GM18861 (cell line): ENCODE results near the gene VPS26B.
"Not testable (repeated sequence)": the region's sequence is repeated elsewhere in the genome, so short reads cannot be mapped to it uniquely, and the experiment has no call there.

Experiments used
- ATAC-seq: cut with Tn5 transposase; IDR thresholded peaks from one replicate; pipeline ENCODE4 v1.9.1; 2021; ENCODE audit not compliant: unreplicated experiment

The VPS26B gene

GRCh38 chr11:134223836-134224709 lies at the start of gene VPS26B, which contains the start of gene NCAPD3:
Gene VPS26B (plus strand): TSS chr11:134224671. CDS start chr11:134225123, 452 bp downstream.
Gene NCAPD3 (minus strand): TSS chr11:134223967. CDS start chr11:134223926, 41 bp downstream.
- ATAC-seq: peak; percentile 58

GRCh38 chr11:134176284-134176683 lies 48.2 kb upstream of the VPS26B start:
- no peak for ATAC-seq

DNA sequence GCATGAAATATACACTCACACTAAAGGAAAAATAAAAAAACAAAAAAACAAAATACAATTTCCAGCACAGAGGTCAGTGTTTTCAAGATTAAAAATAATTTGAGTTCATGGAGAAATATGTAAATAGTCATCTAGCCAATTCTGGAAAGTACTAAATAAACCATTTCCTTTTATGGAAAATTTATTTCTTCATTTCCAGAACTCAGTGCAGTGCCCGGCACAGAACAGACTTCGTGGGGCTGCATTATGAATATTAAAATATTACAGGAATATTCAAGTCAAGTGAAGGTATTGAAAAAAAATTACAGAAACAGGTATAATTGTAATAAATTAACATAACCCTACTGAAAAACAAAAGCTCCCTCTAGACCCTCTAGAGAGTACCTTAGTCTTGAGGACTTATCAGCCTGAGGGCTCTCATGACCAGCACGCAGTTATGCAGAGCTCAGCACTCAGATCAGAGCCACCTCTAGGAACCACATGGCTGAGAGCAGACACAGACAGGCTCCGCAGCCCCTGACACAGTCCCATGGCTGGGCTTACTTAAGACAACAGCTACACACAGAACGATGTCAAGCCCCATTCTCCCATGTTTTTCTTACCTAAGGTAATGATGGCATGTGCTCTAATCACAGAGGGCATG lies 46.3 kb upstream of the VPS26B start:
- no peak for ATAC-seq

DNA sequence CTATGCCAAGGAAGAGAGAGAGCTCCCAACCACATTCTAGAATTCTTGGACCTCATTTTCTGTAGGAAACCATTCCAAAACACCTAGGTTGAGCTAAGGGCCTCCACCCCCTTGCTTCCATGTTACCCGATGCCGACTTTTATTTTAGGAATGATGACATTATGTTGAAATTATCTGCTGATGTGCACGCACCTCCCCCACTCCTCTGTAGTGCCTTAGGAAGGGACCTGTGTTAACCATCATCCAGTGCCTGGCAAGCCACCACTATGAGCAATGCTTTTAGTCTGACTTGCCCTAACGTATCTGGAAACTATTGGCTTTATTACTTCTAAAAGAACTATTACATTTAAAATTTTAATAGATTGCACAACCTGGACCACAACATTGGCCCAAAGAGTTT lies 42.8 kb upstream of the VPS26B start:
- no peak for ATAC-seq

DNA sequence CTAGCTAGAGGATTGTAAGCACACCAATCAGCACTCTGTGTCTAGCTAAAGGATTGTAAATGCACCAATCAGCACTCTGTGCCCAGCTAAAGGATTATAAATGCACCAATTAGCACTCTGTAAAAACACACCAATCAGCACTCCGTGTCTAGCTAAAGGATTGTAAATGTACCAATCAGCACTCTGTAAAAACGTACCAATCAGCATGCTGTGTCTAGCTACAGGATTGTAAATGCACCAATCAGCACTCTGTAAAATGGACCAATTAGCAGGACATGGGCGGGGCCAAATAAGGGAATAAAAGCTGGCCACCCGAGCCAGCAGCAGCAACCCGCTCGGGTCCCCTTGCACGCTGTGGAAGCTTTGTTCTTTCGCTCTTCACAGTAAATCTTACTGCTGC lies 36.4 kb upstream of the VPS26B start:
- not testable (repeated sequence) for ATAC-seq

- no peak for ATAC-seq
Observed at GRCh38 chr11:134196756-134197155, 27.7 kb upstream of the VPS26B start.

GRCh38 chr11:134199531-134199930 lies 24.9 kb upstream of the VPS26B start:
- ATAC-seq: no peak

DNA sequence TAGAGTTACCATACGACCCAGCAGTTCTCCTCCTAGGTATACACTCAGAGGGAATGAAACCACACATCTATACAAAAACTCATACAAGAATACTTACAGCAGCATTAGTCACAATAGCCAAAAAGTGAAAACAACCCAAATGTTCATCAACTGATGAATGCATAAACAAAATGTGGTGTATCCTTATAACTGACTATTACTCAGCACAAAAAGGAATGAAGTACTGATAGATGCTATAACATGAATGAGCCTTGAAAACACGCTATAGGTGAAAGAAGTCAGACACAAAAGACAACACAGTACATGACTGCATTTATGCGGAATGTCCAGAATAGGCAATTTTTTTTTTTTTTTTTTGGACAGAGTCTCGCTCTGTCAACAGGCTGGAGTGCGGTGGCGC lies 23.8 kb upstream of the VPS26B start:
- no peak for ATAC-seq

DNA sequence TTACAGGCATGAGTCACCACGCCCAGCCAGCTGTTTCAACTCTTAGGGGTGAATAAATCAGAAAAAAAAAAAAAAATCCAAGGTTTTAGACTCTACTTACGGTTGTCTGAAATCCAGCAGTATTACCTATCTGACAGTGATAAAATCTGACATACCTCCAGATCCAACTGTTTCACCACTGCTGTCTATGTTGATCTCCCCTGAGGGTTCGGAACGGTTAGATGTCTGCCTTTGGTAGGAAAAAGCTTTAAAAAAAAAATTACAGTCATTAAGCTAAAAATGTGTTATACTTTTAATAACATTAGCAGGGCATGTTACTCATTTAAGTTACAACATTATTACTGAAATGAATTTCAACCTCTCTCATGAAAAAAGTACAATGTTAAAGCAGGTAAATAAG lies 21.8 kb upstream of the VPS26B start:
- ATAC-seq: no peak

- ATAC-seq: no peak
Observed at GRCh38 chr11:134205729-134206128, 18.7 kb upstream of the VPS26B start.

DNA sequence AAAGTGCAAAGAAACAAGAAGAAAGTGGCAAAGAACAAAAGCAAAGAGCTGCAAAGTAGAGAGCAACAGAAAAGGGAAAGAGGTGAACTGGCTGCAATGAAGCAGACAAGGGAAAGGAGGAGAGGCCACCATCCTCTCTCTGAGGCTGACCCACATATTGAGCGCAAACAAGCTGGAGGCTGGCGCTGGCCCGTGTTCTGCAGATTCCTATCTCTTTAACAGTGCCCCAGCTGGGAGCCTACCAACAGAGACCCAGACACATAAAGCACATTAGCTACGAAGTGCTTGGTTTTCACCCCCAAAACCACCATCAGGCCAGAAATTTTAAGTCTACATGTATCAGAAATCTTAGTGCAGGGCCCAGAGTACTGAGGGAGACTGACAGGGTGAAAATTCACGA lies 18.3 kb upstream of the VPS26B start:
- ATAC-seq: no peak

GRCh38 chr11:134207538-134208239 lies 16.8 kb upstream of the VPS26B start:
- no peak for ATAC-seq

DNA sequence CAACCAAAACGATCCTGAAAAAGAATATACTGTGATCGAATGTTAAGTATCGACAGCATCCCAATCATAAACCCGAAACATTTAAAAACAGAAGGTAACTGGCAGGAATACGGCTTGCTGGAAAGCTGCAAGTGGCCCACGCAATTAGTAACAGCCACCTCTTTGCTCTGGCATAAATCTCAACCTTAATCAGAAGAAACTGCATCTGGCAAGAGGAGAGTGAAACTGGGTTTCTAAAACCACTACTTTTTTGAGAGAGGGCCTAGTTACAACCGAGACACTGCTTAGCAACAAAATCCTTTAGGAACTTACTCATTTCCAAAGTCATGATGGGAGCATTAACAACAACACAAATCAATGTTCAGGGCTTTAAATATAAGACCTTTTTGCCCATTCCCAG lies 8.6 kb upstream of the VPS26B start:
- ATAC-seq: no peak

GRCh38 chr11:134216816-134217215 lies 7.7 kb upstream of the VPS26B start:
- no peak for ATAC-seq

- no peak for ATAC-seq
Observed at GRCh38 chr11:134223121-134223520, 1.4 kb upstream of the VPS26B start.

- peak; percentile 21 for ATAC-seq
Observed at GRCh38 chr11:134224710-134225664, 516 bp downstream of the VPS26B start.

GRCh38 chr11:134226806-134227325 lies 2.4 kb downstream of the VPS26B start:
- ATAC-seq: no peak

DNA sequence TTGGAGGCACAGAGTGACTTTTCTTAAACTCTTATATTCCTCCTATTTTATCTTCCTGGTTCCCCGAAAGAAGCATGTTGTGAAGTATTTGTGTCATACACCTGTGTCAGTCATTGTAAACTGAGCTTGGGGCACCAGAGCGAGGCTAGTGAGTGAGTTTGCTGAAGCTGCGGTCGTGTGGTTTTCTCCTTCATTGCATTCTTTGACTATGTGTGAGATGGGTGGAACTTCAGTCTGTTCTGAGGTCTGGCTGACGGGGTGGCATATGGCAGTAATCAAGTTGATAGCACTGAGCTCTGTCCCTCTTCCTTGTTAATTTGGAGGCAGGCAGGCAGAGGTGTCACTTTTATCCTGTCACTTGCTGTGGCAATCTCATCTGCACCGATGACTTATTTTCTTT lies 4.2 kb downstream of the VPS26B start:
- peak; percentile 45 for ATAC-seq

DNA sequence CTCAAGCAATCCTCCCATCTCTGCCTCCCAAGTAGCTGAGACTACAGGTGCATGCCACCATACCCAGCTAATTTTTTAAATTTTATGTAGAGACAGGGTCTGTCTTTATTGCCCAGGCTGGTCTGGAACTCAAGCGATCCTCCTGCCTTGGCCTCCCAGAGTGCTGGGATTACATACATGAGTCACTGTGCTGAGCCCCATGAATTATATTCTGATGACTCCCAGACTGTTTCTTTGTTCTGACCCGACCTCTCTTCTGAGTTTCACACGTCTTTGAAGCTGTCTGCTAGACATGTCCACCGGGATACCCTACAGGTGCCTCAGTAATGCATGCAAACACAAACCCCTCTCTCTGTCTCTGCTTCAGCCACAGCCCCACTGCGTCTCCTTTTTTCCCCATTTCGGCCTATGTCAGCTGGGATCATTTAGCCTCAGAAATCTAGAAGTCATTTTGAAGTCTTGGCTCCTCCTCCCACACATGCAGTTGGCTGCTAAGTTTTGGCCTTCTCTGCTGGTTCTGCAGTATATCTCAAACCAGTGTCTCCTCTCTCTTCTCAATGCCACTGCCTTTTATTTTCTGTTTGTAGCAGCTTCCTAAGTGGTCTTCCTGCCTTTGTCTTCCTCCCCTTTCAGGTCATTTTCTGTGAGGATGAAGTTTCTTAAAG lies 4.8 kb downstream of the VPS26B start:
- ATAC-seq: no peak

- no peak for ATAC-seq
Observed at GRCh38 chr11:134230339-134230738, 5.9 kb downstream of the VPS26B start.
